Fibroblast of lung (primary cell): ENCODE measurements around the gene LOXHD1. TPM values are rescaled to one million over a fixed set of nuclear protein-coding genes. Genes with fewer than 3 reads are reported as not detected.

Experiments
- DNase-seq, 2 donors: peaks; one replicate each; pipeline versions ENCODE4 v3.0.0 to v3.0.0-alpha.2; 2010; ENCODE audit warnings: low read depth in 2 of 2
- H2AFZ ChIP-seq: 2 replicates; pipeline ENCODE4 v1.5.1; 2012; ENCODE audit warnings: low read length, control low read depth, inconsistent platforms
- H3K27ac ChIP-seq: 2 replicates; pipeline ENCODE4 v1.5.1; 2011; ENCODE audit warnings: low read length, control low read depth; ENCODE audit not compliant: insufficient read depth
- H3K27me3 ChIP-seq: 2 replicates; pipeline ENCODE4 v1.5.1; 2011; ENCODE audit warnings: mild to moderate bottlenecking, low read length; ENCODE audit not compliant: control insufficient read depth, insufficient read depth
- H3K36me3 ChIP-seq: 2 replicates; pipeline ENCODE4 v1.5.1; 2011; ENCODE audit warnings: low read length; ENCODE audit not compliant: control insufficient read depth, insufficient read depth
- H3K4me1 ChIP-seq: 2 replicates; pipeline ENCODE4 v1.5.1; 2011; ENCODE audit warnings: low read length; ENCODE audit not compliant: control insufficient read depth, insufficient read depth; ENCODE audit errors: extremely low read depth
- H3K4me2 ChIP-seq: 2 replicates; pipeline ENCODE4 v1.5.1; 2011; ENCODE audit warnings: low read length, control low read depth; ENCODE audit not compliant: insufficient read depth; ENCODE audit errors: extremely low read depth
- H3K4me3 ChIP-seq, 4 experiments: fragments of 200-600 bp in 1 of 4; sonication (generic) in 1 of 4; replicated peaks in 1 of 4; 2 replicates each; pipeline ENCODE4 v1.5.1; 2011 to 2016; ENCODE audit warnings: low read length in 4 of 4, low read depth in 3 of 4, mild to moderate bottlenecking in 3 of 4, control low read depth in 2 of 4, inconsistent platforms in 1 of 4, mixed read lengths in 1 of 4; ENCODE audit not compliant: insufficient read depth in 1 of 4; ENCODE audit errors: control extremely low read depth in 1 of 4
- H3K79me2 ChIP-seq: 2 replicates; pipeline ENCODE4 v1.5.1; 2012; ENCODE audit warnings: mild to moderate bottlenecking, low read length, inconsistent platforms; ENCODE audit not compliant: control insufficient read depth, insufficient read depth
- H3K9ac ChIP-seq: 2 replicates; pipeline ENCODE4 v1.5.1; 2011; ENCODE audit warnings: mild to moderate bottlenecking, low read length, control low read depth; ENCODE audit not compliant: insufficient read depth
- H3K9me3 ChIP-seq: 2 replicates; pipeline ENCODE4 v1.5.1; 2012; ENCODE audit warnings: low read depth, low read length; ENCODE audit not compliant: control insufficient read depth, insufficient read depth
- H4K20me1 ChIP-seq: 2 replicates; pipeline ENCODE4 v1.5.1; 2011; ENCODE audit warnings: low read length; ENCODE audit not compliant: control insufficient read depth, insufficient read depth; ENCODE audit errors: extremely low read depth
- EZH2 ChIP-seq: IDR thresholded peaks from 2 replicates; pipeline ENCODE4 v1.5.1; 2012; ENCODE audit warnings: low read length, control low read depth, mild to moderate bottlenecking; ENCODE audit errors: missing control alignments
- polyA plus RNA-seq, 2 donors: library from polyadenylated mRNA; depleted of rRNA in 1 of 2; stranded (reverse) in 1 of 2; unstranded in 1 of 2; fragments of >200 nt; gene quantifications; 2 replicates each; pipeline ENCODE4 v1.2.1, GENCODE V29; 2011 to 2012; ENCODE audit warnings: missing spikeins in 1 of 2
- total RNA-seq: library from RNA; depleted of rRNA; stranded (reverse); fragments of >200 nt; gene quantifications from 2 replicates; pipeline ENCODE4 v1.2.1, GENCODE V29; 2014
- TF ChIP-seq, protein P1 (sequence below), 2 donors: IDR thresholded peaks in 1 of 2; conservative IDR thresholded peaks in 1 of 2; 1 replicate in 1 of 2; 2 replicates in 1 of 2; pipeline ENCODE4 v1.5.1; 2011 to 2012; ENCODE audit warnings: low read length in 2 of 2, control low read depth in 1 of 2, inconsistent platforms in 1 of 2, low read depth in 1 of 2, mild to moderate bottlenecking in 1 of 2

LOXHD1 gene
- total and polyA plus RNA-seq, 2 donors (not counting 1 experiment from before 2014, with no cell fraction given) = not detected

DNA sequence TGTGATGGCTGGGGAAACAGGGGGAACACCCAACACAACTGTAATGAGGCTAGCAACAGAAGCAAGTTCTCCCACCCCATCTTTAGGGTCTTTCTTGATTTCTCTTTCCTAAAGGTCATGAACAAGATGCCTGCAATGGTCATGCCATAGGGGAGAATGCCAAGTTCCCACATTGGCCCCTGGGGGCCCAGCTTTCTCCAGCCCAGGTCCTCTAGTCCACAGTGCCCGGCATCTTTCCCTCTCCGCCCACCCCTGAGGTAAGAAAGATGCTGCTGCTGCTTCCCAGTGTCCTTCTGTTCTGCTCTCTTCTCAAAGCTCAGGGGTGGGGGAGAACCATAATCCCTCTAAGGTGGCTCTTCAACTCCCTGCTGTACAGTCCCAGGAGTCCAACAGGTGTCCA lies 78.0 kb downstream of the LOXHD1 start:
- Histone ChIP-seq H3K4me3 (no peak overlapping the region), H3K9me3 (no peaks in the 10 kb centered on the region), H3K4me2 (no peak overlapping the region), H3K36me3 (no peaks in the 10 kb centered on the region), H3K27ac (no peak overlapping the region), H3K27me3 (no peaks in the 10 kb centered on the region), H3K79me2 (no peaks in the 10 kb centered on the region), H3K9ac (no peak overlapping the region), H3K4me1 (no peaks in the 10 kb centered on the region), H4K20me1 (no peaks in the 10 kb centered on the region), H2AFZ (no peak overlapping the region)
- no peak for DNase-seq
- TF ChIP-seq, protein P1, sequence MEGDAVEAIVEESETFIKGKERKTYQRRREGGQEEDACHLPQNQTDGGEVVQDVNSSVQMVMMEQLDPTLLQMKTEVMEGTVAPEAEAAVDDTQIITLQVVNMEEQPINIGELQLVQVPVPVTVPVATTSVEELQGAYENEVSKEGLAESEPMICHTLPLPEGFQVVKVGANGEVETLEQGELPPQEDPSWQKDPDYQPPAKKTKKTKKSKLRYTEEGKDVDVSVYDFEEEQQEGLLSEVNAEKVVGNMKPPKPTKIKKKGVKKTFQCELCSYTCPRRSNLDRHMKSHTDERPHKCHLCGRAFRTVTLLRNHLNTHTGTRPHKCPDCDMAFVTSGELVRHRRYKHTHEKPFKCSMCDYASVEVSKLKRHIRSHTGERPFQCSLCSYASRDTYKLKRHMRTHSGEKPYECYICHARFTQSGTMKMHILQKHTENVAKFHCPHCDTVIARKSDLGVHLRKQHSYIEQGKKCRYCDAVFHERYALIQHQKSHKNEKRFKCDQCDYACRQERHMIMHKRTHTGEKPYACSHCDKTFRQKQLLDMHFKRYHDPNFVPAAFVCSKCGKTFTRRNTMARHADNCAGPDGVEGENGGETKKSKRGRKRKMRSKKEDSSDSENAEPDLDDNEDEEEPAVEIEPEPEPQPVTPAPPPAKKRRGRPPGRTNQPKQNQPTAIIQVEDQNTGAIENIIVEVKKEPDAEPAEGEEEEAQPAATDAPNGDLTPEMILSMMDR (conservative IDR thresholded peaks at IDR 0.05 in 1 of 2, IDR thresholded peaks at IDR 0.05 in 1 of 2; ENCODE audit: low read depth in 1 of 2, low read length in 2 of 2) = no peak
- TF ChIP-seq EZH2 = no peak

DNA sequence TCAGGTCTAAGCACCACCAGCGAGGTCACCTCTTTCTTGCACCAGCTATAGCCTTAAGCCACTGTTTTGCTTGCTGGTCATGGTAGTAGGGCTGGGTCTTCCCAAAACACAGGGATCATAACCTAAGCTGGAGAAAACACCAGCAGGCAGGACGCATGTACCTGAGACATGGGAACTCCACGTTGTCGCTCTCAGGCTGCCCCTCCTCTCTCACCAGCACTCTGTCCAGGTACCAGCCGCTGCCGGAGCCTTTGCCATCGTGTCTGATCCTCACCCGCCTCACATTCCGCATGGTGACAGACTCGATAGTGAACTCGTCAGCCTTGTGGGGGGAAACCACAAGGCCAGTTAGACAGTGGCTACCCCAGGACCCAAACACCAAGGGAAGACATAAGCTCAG lies 79.5 kb downstream of the LOXHD1 start:
- no peak overlapping the region for H3K9ac ChIP-seq
- H2AFZ ChIP-seq = no peak overlapping the region
- no peak for TF ChIP-seq EZH2
- no peak overlapping the region for H3K27ac ChIP-seq
- H3K4me1 ChIP-seq = no peaks in the 10 kb centered on the region
- H3K79me2 ChIP-seq = no peaks in the 10 kb centered on the region
- no peaks in the 10 kb centered on the region for H3K27me3 ChIP-seq
- no peaks in the 10 kb centered on the region for H4K20me1 ChIP-seq
- no peak overlapping the region for H3K4me3 ChIP-seq
- no peak for DNase-seq
- no peaks in the 10 kb centered on the region for H3K36me3 ChIP-seq
- no peaks in the 10 kb centered on the region for H3K9me3 ChIP-seq
- H3K4me2 ChIP-seq = no peak overlapping the region

DNA sequence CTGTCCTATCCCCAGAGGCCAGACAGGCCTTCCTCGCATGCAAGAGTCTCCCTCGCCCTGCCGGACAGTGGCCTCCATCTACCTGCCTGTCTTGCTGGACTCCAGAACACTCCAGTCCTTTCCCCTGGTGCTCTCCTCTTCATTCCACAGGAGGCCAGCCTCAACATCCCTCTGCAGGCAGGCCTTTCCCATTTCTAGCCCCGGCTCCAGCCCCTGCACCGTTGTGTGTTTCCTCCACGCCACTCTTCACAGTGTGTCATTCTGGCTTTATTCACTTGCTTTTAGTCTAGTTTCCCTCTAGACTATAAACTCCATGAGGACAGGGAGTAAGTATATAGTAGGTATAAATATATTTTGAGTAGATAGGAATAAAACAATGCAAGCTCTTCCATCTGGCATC lies 81.2 kb downstream of the LOXHD1 start:
- DNase-seq = no peak
- Histone ChIP-seq H4K20me1 (no peaks in the 10 kb centered on the region), H3K27ac (no peak overlapping the region), H3K36me3 (no peaks in the 10 kb centered on the region), H3K4me2 (no peak overlapping the region), H3K9ac (no peak overlapping the region), H3K79me2 (no peaks in the 10 kb centered on the region), H3K4me1 (no peaks in the 10 kb centered on the region), H3K27me3 (no peaks in the 10 kb centered on the region), H2AFZ (no peak overlapping the region), H3K4me3 (no peak overlapping the region), H3K9me3 (no peaks in the 10 kb centered on the region)
- TF ChIP-seq, protein P1 (conservative IDR thresholded peaks at IDR 0.05 in 1 of 2, IDR thresholded peaks at IDR 0.05 in 1 of 2; ENCODE audit: low read depth in 1 of 2, low read length in 2 of 2) = no peak
- no peak for TF ChIP-seq EZH2
